Stimulated activated CD4-positive, alpha-beta T cell treated with anti-CD3 and anti-CD28 coated beads, Interleukin-1b, Interleukin-23, amount 100 ng/mL, for 1 hour (primary cell): ENCODE data around the gene TMEM204.

Experiments used
- DNase-seq, 2 donors: peaks; one replicate each; pipeline ENCODE4 v3.0.0-alpha.2; 2020; ENCODE audit warnings: low read depth in 2 of 2

TMEM204 gene

DNA sequence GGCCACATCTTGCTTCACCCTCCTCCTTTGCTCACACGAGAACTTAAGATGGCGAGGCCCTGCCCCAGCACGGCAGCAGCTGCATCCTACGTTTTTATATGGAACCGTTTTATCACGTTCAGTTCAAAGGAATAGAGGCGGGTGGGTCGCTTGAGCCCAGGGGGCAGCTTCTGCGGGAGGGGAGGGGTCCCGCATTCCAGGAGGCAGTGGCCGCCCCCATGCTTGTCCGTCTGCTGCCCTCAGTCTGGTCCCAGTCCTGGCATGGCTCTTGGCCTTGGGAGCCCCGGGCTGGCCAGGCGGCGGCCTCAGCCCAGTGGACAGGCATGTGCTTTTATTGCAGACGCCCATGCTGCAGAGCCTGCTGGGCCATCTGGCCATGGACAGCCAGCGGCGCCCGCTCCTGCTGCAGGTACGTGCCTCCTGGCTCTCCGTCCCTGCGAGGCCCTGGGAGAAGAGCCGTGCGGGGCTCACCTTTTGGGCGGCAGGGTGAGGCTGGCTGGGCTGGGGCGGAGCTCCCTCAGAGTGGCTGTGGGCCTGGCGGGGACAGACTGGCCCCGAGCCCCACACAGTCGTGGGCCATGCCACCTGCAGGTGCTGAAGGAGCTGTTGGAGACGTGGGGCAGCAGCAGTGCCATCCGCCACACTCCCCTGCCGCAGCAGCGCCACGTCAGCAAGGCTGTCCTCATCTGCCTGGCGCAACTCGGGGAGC, 33.6 kb upstream of the TMEM204 start:
- no peak for DNase-seq

GRCh38 chr16:1500465-1501150, 32.9 kb upstream of the TMEM204 start:
- no peak for DNase-seq

GRCh38 chr16:1501630-1502029, 31.8 kb upstream of the TMEM204 start:
- DNase-seq: no peak

GRCh38 chr16:1502092-1503004, 31.1 kb upstream of the TMEM204 start:
- DNase-seq: no peak

- no peak for DNase-seq
Measured at GRCh38 chr16:1503110-1503955, 30.1 kb upstream of the TMEM204 start.

DNA sequence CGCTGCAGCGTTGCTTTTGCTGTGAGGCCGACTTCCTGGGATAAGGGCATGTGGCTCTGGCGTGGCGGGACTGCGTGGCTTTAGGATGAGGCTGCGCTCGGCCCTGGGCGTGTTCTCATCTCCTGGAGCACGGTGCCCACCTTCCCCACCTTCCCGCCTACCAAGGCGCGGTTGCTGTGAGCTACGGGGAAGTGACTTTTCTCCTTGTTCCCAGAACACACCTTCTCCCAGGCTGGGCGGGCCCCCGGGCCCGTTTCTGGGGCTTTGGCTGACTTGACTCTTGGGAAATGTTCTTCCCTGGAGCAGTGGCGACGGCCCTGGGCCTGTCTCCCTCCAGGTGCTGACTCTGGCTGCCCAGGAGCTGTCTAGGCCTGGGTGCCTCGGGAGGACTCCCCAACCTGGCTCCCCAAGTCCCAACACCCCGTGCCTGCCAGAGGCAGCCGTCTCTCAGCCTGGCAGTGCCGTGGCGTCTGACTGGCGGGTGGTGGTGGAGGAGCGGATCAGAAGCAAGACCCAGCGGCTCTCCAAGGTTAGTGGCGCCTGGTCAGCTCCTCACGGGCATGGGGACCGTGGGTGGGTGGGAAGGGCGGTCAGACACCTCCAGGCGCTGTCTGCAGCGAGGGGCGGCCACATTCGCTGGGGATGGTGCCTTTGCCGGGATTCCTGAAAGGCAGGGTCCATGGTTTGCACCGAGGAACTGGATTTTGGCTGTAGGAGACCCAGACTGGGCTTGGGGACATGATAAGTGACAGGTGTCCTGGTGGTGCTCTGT, 28.2 kb upstream of the TMEM204 start:
- DNase-seq: no peak

DNA sequence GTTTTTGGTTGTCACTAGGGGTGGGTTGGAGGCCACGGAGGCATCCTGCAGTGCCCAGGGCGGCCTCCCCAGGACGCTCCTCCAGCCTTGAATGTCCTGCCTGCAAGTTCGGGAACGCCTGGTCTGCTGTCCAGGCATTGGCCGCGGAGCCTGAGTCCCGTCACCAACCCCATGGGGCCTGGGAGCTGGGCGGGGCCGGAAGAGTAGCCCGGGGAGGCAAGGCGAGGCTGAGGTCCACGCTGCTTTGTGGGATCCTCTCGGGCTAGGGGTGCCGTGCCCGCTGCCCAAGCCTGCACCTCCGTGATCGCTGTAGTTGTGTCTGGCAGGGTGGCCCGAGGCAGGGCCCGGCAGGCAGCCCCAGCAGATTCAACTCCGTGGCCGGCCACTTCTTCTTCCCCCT, 27.6 kb upstream of the TMEM204 start:
- DNase-seq: no peak

DNA sequence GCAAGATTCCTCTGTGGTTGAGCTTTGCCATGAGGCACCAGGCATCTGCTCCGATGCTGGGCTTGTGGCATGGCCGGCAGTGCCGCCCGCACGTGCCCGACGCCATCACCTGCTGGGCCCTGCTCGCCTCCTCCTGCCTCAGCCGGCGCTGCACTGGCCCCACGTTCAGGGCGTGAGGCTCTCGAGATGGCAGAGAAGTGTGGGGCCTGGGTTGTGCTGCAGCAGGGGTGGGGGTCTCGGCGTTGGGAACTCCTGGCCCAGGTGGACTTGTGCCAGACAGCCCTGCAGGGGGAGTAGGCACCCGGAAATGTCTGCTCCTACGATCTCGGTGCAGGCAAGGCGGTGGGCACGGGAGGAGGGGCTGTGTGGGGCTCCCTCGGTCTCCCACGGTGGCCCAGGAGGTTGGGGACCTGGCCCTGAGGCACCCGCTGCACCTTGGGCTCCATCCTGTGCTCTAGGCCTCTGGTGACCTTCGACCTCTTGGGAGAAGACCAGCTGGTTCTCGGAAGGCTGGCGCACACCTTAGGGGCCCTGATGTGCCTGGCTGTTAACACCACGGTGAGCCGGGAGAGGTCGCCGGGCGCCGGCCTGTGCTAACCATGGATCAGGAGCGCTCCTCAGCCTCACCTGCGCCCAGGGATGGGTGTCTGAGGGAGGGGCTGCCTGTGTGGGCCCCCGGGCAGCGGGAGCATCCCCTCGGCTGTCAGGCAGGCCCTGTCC, 26.8 kb upstream of the TMEM204 start:
- no peak for DNase-seq

GRCh38 chr16:1508494-1509187, 24.8 kb upstream of the TMEM204 start:
- no peak for DNase-seq

- DNase-seq: no peak
Measured at GRCh38 chr16:1509307-1510221, 23.9 kb upstream of the TMEM204 start.

- DNase-seq: no peak
Measured at GRCh38 chr16:1510272-1510671, 23.2 kb upstream of the TMEM204 start.

- no peak for DNase-seq
Measured at GRCh38 chr16:1510941-1511351, 22.5 kb upstream of the TMEM204 start.

DNA sequence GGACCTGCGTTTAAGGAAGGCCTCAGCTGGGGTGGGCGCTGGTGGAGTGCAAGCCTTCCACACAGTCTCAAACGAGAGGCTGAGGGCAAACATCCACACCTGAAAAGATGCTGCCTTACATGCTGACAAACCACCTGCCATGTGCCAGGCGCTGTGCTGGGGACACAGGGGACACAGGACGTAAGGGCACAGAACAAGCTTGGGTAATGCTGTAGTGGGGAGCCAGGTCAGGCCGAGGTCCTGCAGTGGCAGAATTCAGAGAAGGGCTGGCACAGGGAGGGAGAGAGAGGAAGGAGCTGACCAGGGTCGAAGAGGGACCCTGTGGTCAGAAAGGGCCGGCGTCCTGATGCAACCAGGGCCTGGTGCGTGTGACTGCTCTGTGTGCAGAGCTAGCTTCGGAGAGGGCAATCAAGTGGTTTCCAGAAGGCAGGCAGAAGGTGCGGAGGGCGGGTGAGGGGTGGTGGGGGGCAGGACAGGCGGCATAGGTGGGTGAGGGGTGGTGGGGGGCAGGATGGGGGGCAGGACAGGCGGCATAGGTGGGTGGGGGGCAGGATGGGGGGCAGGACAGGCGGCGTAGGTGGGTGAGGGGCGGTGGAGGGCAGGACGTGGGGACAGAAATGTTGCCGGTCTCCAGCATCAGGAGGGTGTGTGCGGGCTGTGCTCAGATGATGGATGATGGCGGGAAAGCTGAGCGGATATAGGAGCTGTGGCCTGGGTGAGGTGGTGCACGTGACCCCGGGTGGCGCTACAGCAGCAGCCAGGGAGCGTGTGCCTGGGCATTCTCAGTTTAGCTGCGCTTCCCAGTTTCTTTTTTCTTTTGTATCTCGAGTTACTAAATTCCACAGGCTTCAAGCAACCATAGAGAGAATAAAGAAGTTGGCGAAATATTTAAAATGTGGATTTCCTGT, 21.6 kb upstream of the TMEM204 start:
- no peak for DNase-seq

GRCh38 chr16:1512774-1513173, 20.7 kb upstream of the TMEM204 start:
- DNase-seq: no peak

- DNase-seq: no peak
Measured at GRCh38 chr16:1514507-1514906, 19.0 kb upstream of the TMEM204 start.

DNA sequence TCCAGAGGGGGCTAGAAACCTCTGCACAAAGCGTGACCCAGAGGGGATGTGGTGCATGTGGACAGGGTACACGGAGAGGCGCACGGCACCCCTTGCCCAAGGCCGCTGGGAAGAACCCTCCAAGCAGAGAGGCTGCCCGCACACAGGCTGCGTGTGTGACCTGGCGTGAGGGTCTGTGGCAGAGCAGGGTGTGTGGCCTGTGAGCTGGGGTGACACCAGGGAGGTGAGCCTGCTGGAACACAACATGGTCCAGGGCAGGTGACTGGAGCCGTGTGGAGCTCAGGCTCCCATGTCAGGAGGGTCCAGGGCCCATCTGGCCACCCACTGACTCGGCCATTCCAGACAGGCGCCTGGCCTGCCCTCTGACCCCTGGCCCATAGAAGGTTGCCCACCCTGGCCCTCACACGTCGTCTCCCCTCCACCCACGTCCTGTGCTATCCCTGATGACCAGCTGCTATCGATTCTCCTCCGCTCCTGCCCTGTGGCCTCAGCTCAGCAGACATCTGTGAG, 14.8 kb upstream of the TMEM204 start:
- no peak for DNase-seq

DNA sequence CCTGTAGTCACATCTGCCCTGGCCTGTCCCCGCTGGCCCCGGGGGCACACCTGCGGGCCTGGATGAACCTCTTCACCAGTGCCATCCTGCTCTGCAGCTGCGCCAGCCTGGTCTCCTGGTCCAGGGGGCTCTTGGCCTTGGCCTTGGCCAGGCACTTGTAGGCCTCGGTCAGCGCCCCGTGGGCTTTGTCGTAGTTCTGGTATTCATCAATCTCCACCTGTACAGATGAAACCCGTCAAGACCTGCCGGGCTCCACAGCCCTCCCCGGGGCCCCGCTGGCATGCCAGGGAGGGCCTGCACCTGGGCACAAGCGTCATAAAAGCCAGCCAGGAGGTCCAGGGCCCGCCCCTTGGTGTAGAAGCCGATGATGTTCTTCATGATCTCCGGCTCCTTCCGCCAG, 13.6 kb upstream of the TMEM204 start:
- no peak for DNase-seq
